T-cell (primary cell): ENCODE measurements around the gene VPS13D. TPM values are rescaled to one million over a fixed set of nuclear protein-coding genes. Genes with fewer than 3 reads are reported as not detected.
"Not testable (repeated sequence)": the region's sequence is repeated elsewhere in the genome, so short reads cannot be mapped to it uniquely, and the experiment has no call there.

Source experiments
- ATAC-seq, 4 experiments: fragments of 200-7000 bp in 3 of 4; fragments of 150-1000 bp in 1 of 4; cut with Tn5 transposase; replicated peaks in 1 of 4; 1 replicate in 3 of 4; 2 replicates in 1 of 4; pipeline ENCODE4 v1.10.0; 2021; ENCODE audit warnings: moderate library complexity in 3 of 4, mild to moderate bottlenecking in 2 of 4, moderate number of reproducible peaks in 1 of 4
- CTCF ChIA-PET, 2 donors: fragments of 300-600 bp; sonication (Branson Sonifier 250); formaldehyde crosslinking; loops; one replicate each; lab custom pipeline; 2022; ENCODE audit warnings: antibody characterized with exemption in 2 of 2; lab: Charles Lee
- POLR2A ChIA-PET, 2 donors: fragments of 300-600 bp; sonication (Branson Sonifier 250); formaldehyde crosslinking; loops; one replicate each; lab custom pipeline; 2022; ENCODE audit warnings: antibody characterized with exemption in 2 of 2; lab: Charles Lee
- DNase-seq, 35 experiments: peaks; one replicate each; pipeline versions ENCODE4 v3.0.0 to v3.0.0-alpha.2; 2013 to 2023
- H3K27ac ChIP-seq: one replicate; pipeline ENCODE4 v1.5.1; 2013; ENCODE audit warnings: low read length
- H3K27me3 ChIP-seq, 2 experiments: replicated peaks in 1 of 2; 1 replicate in 1 of 2; 2 replicates in 1 of 2; pipeline versions ENCODE4 v1.6.1 to v1.7.0; 2013; ENCODE audit warnings: low read length in 1 of 2, mixed read lengths in 1 of 2; ENCODE audit not compliant: control insufficient read depth in 2 of 2, insufficient read depth in 2 of 2; ENCODE audit errors: extremely low read depth in 1 of 2
- H3K36me3 ChIP-seq, 2 donors: 1 replicate in 1 of 2; 2 replicates in 1 of 2; pipeline versions ENCODE4 v1.6.1 to v1.7.0; 2013; ENCODE audit warnings: low read length in 1 of 2; ENCODE audit not compliant: control insufficient read depth in 2 of 2, insufficient read depth in 1 of 2; ENCODE audit errors: extremely low read depth in 1 of 2
- H3K4me1 ChIP-seq, 2 experiments: 1 replicate in 1 of 2; 2 replicates in 1 of 2; pipeline versions ENCODE4 v1.6.1 to v1.7.0; 2013; ENCODE audit warnings: low read length in 2 of 2, mixed read lengths in 1 of 2; ENCODE audit not compliant: insufficient read depth in 2 of 2, control insufficient read depth in 1 of 2; ENCODE audit errors: extremely low read depth in 1 of 2
- H3K4me3 ChIP-seq, 2 donors: 1 replicate in 1 of 2; 2 replicates in 1 of 2; pipeline versions ENCODE4 v1.5.1 to v1.7.0; 2013; ENCODE audit warnings: mild to moderate bottlenecking in 2 of 2, low read length in 1 of 2, moderate library complexity in 1 of 2; ENCODE audit not compliant: control insufficient read depth in 1 of 2; ENCODE audit errors: extremely low read depth in 1 of 2
- H3K9me3 ChIP-seq: 2 replicates; pipeline ENCODE4 v1.7.0; 2013
- H3K27ac Mint-ChIP-seq, 2 donors: one replicate each; pipeline ENCODE4 v1.8.0; 2020 to 2021; ENCODE audit warnings: mild to moderate bottlenecking in 2 of 2, mixed read lengths in 2 of 2
- H3K27me3 Mint-ChIP-seq, 2 donors: one replicate each; pipeline ENCODE4 v1.8.0; 2021 to 2022; ENCODE audit warnings: mixed read lengths in 2 of 2
- H3K36me3 Mint-ChIP-seq: one replicate; pipeline ENCODE4 v1.8.0; 2021; ENCODE audit warnings: mixed read lengths
- H3K4me1 Mint-ChIP-seq, 3 donors: one replicate each; pipeline ENCODE4 v1.8.0; 2020 to 2022; ENCODE audit warnings: mixed read lengths in 3 of 3, mild to moderate bottlenecking in 1 of 3
- H3K4me3 Mint-ChIP-seq, 3 donors: one replicate each; pipeline ENCODE4 v1.8.0; 2020 to 2022; ENCODE audit warnings: mild to moderate bottlenecking in 3 of 3, mixed read lengths in 3 of 3, moderate library complexity in 3 of 3
- H3K9me3 Mint-ChIP-seq, 3 donors: one replicate each; pipeline ENCODE4 v1.8.0; 2020 to 2022; ENCODE audit warnings: mixed read lengths in 3 of 3
- WGBS: methylation state at CpG from one replicate; pipeline ENCODE4 v1.1.5; 2013; ENCODE audit warnings: missing lambda C conversion rate; ENCODE audit not compliant: insufficient coverage; 5-methylcytosine and 5-hydroxymethylcytosine counted together
- total RNA-seq, 35 experiments: library from RNA in 6 of 35; stranded (reverse) in 6 of 35; fragments of 120-200 nt in 1 of 35; gene quantifications; one replicate each; pipeline versions ENCODE4 v1.2.1 to v1.2.4 and lab custom pipeline; 2013 to 2026

VPS13D gene
- total RNA-seq, 5 donors from 2014 or later (not counting 1 experiment from before 2014, with no cell fraction given), result 73.5 to 85.9 (median 75.8) TPM

- Mint-ChIP-seq H3K27me3 (no peaks in the 10 kb centered on the region), H3K36me3 (peaks cover 69% of the 10 kb centered on the region), H3K9me3 (no peaks in the 10 kb centered on the region), H3K27ac (peak overlapping the region in 1 of 2 donors; percentile 17), H3K4me1 (peaks cover 0 to 3% (median 0%) of the 10 kb centered on the region in 3 donors), H3K4me3 (no peak overlapping the region)
- ChIA-PET POLR2A (no interaction called here), CTCF (interaction anchor here in 1 of 2 donors (0.6 kb wide), 1 partner anchor 30 kb away, joined by 4 read pairs; no protein-coding TSS in a partner anchor)
- Histone ChIP-seq H3K27ac (no peak overlapping the region), H3K27me3 (no peaks in the 10 kb centered on the region), H3K4me3 (no peak overlapping the region), H3K4me1 (no peaks in the 10 kb centered on the region), H3K9me3 (no peaks in the 10 kb centered on the region), H3K36me3 (peaks cover 19 to 74% of the 10 kb centered on the region in 2 donors)
- ATAC-seq (no peak), DNase-seq (no peak)
- 41% methylated on average over 2 of the region's 2 CpGs for WGBS
Observed at GRCh38 chr1:12320486-12320885, 90.7 kb downstream of the VPS13D start.

DNA sequence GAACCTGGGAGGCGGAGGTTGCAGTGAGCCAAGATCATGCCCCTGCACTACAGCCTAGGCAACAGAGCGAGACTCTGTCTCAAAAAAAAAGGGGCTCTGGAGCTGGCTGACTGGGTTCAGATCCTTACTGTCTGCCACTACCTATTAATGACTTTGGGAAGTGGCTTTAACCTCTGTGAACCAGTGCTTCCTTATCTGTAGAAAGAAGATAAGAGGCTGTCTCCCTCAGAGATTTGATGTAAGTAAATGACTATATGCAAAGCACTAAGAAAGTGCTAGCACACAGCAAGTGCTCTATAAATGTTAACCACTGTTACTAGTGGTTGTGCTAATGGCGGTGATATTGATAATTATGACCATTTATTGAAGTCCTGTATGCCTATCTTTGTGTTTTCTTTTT is 94.6 kb downstream of the VPS13D start:
- H3K36me3 ChIP-seq, result peaks cover 15 to 57% of the 10 kb centered on the region in 2 donors
- H3K9me3 ChIP-seq, result no peaks in the 10 kb centered on the region
- ChIA-PET POLR2A (no interaction called here), CTCF (no interaction called here)
- H3K27me3 Mint-ChIP-seq, result no peaks in the 10 kb centered on the region
- 93% methylated on average over 2 of the region's 3 CpGs for WGBS
- peaks cover 57% of the 10 kb centered on the region for H3K36me3 Mint-ChIP-seq
- H3K27me3 ChIP-seq, result no peaks in the 10 kb centered on the region
- DNase-seq (no peak), ATAC-seq (no peak)
- no peak overlapping the region for H3K4me3 ChIP-seq
- H3K27ac ChIP-seq, result no peak overlapping the region
- H3K9me3 Mint-ChIP-seq, result no peaks in the 10 kb centered on the region
- no peak overlapping the region for H3K4me3 Mint-ChIP-seq
- H3K4me1 Mint-ChIP-seq, result peaks cover 0 to 3% (median 0%) of the 10 kb centered on the region in 3 donors
- H3K27ac Mint-ChIP-seq, result no peak overlapping the region
- H3K4me1 ChIP-seq, result no peaks in the 10 kb centered on the region

DNA sequence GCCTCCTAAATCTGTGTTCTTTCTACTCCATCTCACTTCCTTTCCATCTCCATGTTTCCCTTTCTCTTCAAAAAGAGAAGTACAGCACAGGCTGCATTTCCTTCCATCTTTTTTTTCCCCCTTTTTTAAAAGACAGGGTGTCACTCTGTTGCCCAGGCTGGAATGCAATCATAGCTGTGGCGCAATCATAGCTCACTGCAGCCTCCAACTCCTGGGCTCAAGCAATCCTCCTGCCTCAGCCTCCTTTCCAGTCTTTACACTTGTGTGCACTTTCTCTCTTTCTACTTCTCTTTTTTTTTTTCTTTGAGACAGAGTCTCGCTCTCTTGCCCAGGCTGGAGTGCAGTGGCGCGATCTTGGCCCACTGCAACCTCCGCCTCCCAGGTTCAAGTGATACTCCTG is 95.1 kb downstream of the VPS13D start:
- H3K27me3 Mint-ChIP-seq, ATAC-seq, H3K4me3 Mint-ChIP-seq, H3K4me1 ChIP-seq, H3K27ac ChIP-seq, H3K27ac Mint-ChIP-seq, DNase-seq, H3K4me1 Mint-ChIP-seq, CTCF ChIA-PET, H3K4me3 ChIP-seq, POLR2A ChIA-PET, H3K27me3 ChIP-seq, H3K9me3 ChIP-seq, H3K9me3 Mint-ChIP-seq: not testable (repeated sequence)
- peaks cover 10 to 57% of the 10 kb centered on the region in 2 donors for H3K36me3 ChIP-seq
- WGBS, result 100% methylated on average over 1 of the region's 5 CpGs
- H3K36me3 Mint-ChIP-seq, result peaks cover 56% of the 10 kb centered on the region

DNA sequence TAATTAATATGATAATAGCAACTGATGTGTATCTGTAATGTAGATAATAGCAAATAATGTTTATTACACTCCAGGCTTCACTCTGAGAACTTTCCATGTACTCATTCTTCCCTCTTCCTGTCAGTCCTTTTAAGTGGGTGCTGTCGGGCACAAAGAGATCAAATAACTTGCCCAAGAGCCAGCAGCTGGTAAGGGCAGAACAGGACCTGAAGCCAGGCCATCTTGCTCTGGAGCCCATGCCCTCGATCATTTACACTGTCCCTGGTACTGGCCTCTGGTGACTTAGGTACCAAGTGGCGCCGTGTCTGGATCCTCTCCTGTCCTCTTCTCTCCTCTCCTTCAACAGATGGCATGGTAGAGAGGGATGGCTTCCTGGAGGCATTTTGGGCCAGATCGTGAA is 97.2 kb downstream of the VPS13D start:
- H3K4me3 Mint-ChIP-seq, result no peak overlapping the region
- H3K4me1 Mint-ChIP-seq, result no peaks in the 10 kb centered on the region
- no peak overlapping the region for H3K27ac ChIP-seq
- H3K4me3 ChIP-seq, result no peak overlapping the region
- no peaks in the 10 kb centered on the region for H3K9me3 Mint-ChIP-seq
- no peaks in the 10 kb centered on the region for H3K4me1 ChIP-seq
- no peaks in the 10 kb centered on the region for H3K9me3 ChIP-seq
- H3K27ac Mint-ChIP-seq, result no peak overlapping the region
- no peaks in the 10 kb centered on the region for H3K27me3 Mint-ChIP-seq
- ATAC-seq (no peak), DNase-seq (no peak)
- H3K36me3 Mint-ChIP-seq, result peaks cover 51% of the 10 kb centered on the region
- H3K36me3 ChIP-seq, result peaks cover 9 to 59% of the 10 kb centered on the region in 2 donors
- ChIA-PET CTCF (no interaction called here), POLR2A (interaction anchor here in 1 of 2 donors (0.6 kb wide), 1 partner anchor 130 kb away, joined by 3 read pairs; no protein-coding TSS in a partner anchor)
- WGBS, result 78% methylated on average over 2 of the region's 5 CpGs
- no peaks in the 10 kb centered on the region for H3K27me3 ChIP-seq

- DNase-seq (no peak), ATAC-seq (no peak)
- Mint-ChIP-seq H3K4me3 (no peak overlapping the region), H3K9me3 (no peaks in the 10 kb centered on the region), H3K27ac (no peak overlapping the region), H3K4me1 (no peaks in the 10 kb centered on the region), H3K27me3 (no peaks in the 10 kb centered on the region), H3K36me3 (peaks cover 49% of the 10 kb centered on the region)
- ChIA-PET CTCF (interaction anchor here in 1 of 2 donors (0.6 kb wide), 1 partner anchor 71 kb away, joined by 3 read pairs; no protein-coding TSS in a partner anchor), POLR2A (no interaction called here)
- H3K4me1 ChIP-seq, result no peaks in the 10 kb centered on the region
- no peaks in the 10 kb centered on the region for H3K27me3 ChIP-seq
- no peaks in the 10 kb centered on the region for H3K9me3 ChIP-seq
- peaks cover 9 to 57% of the 10 kb centered on the region in 2 donors for H3K36me3 ChIP-seq
- H3K4me3 ChIP-seq, result no peak overlapping the region
- 91% methylated on average over 5 of the region's 7 CpGs for WGBS
- H3K27ac ChIP-seq, result no peak overlapping the region
Observed at GRCh38 chr1:12327566-12327965, 97.7 kb downstream of the VPS13D start.

- 100% methylated on average over 7 of the region's 11 CpGs for WGBS
- peaks cover 64% of the 10 kb centered on the region for H3K36me3 Mint-ChIP-seq
- ATAC-seq (no peak), DNase-seq (no peak)
- POLR2A ChIA-PET, result no interaction called here
- no peak overlapping the region for H3K4me3 Mint-ChIP-seq
- no peaks in the 10 kb centered on the region for H3K9me3 Mint-ChIP-seq
- H3K4me1 ChIP-seq, result no peaks in the 10 kb centered on the region
- H3K36me3 ChIP-seq, result peaks cover 13 to 74% of the 10 kb centered on the region in 2 donors
- CTCF ChIA-PET, result no interaction called here
- no peaks in the 10 kb centered on the region for H3K9me3 ChIP-seq
- H3K27ac Mint-ChIP-seq, result no peak overlapping the region
- no peak overlapping the region for H3K4me3 ChIP-seq
- H3K27ac ChIP-seq, result no peak overlapping the region
- H3K27me3 ChIP-seq, result no peaks in the 10 kb centered on the region
- H3K27me3 Mint-ChIP-seq, result no peaks in the 10 kb centered on the region
- H3K4me1 Mint-ChIP-seq, result no peaks in the 10 kb centered on the region
Observed at GRCh38 chr1:12333036-12333785, 103.4 kb downstream of the VPS13D start.
